GM12874 (cell line): ENCODE results near the gene AFG3L2.

Experiments used
- CTCF ChIP-seq: IDR thresholded peaks from 2 replicates; pipeline ENCODE4 v1.5.1; 2011; ENCODE audit warnings: low read depth, mild to moderate bottlenecking, control low read depth, low read length, moderate library complexity; ENCODE audit not compliant: insufficient read depth

AFG3L2 gene

GRCh38 chr18:12304351-12305210 lies 72.4 kb downstream of the AFG3L2 start:
- TF ChIP-seq CTCF: no peak

GRCh38 chr18:12302391-12303147 lies 74.5 kb downstream of the AFG3L2 start:
- no peak for TF ChIP-seq CTCF

GRCh38 chr18:12301263-12302005 lies 75.6 kb downstream of the AFG3L2 start:
- no peak for TF ChIP-seq CTCF

- no peak for TF ChIP-seq CTCF
These were observed 77.2 kb downstream of the AFG3L2 start for GRCh38 chr18:12299862-12300261.

- TF ChIP-seq CTCF: no peak
These were observed 80.6 kb downstream of the AFG3L2 start for GRCh38 chr18:12296457-12296856.

GRCh38 chr18:12296087-12296403 lies 81.0 kb downstream of the AFG3L2 start:
- no peak for TF ChIP-seq CTCF
